Raji (cell line): ENCODE results near the gene RAB33B.

Experiments
- POLR2A ChIP-seq: IDR thresholded peaks from 2 replicates; pipeline ENCODE4 v1.6.1; 2011; ENCODE audit warnings: low read depth, low read length, control low read depth; ENCODE audit not compliant: insufficient read depth

RAB33B gene

DNA sequence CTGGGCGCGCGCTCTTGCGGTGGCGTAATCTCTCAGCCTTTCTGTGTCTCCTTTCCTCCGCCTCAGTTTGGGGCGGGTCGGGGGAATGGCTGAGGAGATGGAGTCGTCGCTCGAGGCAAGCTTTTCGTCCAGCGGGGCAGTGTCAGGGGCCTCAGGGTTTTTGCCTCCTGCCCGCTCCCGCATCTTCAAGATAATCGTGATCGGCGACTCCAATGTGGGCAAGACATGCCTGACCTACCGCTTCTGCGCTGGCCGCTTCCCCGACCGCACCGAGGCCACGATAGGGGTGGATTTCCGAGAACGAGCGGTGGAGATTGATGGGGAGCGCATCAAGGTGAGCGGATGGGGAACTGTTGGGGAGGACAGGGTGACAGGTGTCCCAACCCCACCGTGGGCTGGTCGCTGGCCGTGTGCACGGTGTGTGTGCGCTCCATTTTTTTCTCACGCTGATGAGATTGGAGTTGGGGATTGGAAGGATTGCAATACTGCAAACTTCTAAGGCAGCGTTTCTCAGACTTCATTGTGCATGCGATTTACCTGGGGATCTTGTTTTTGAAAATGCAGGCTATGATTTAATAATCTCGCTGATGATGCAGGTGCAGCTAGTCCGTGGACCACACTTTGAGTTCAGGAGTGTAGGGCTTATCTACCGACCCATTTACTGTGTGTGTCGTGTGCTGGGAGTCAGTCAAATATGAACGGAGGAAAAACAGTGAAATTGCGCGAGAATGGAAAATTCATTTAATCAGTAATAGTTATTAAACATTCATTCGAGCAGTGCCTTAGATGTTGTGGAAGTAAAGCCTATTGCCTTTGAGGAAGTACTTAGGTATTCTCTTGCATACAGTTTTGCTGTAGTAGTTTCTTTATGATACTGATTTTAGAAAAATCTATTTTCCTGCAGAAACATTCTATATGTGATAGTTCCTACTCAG is at the start of gene RAB33B:
TSS of gene RAB33B (plus strand) at position 11 of the 935 bp plus-strand sequence. CDS start at position 86, 75 bp downstream.
- TF ChIP-seq POLR2A: peak; percentile 10

DNA sequence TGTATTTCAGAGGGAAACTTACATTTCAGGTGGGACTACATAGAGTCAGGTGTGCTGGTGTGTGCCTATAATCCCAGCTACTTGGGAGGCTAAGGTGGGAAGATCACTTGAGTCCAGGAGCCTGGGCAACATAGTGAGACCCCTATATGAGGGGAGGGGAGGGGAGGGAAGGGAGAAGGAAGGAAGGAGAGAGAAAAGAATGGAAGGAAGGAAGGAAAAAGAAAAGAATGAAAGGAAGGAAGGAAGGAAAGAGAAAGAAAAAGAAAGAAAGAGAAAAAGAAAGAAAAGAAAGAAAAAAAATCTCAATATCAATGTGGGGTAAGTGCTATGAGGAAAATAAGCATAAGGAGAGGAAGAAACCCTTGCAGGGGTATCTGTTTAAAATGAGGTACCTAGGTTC is 43.6 kb upstream of the RAB33B start:
- no peak for TF ChIP-seq POLR2A

DNA sequence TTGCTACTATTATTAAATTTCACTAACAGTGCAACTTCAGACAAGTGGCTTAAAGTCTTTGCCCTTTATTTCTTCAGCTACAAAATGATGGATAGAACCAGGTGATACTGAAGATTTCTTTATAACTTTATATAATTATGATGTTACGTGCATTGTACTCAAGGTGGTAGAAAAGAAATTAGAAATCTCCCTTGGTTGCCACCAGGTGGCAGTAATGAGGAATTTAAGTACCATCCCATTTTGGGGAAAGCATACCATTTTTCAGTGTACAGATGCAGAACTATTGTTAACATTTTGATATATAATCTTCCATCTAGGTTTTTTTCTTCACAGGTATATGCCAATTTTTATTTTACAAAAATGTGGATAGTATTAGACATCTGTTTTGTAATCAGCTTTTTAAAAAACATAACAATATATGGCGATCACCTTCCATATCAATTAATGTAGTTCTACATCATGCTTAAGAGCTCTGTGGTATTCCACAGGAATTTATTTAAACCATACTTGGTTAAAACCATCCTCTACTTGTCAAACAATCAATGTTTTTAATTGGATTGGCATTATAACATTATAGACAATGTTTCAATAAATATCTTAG is 37.7 kb upstream of the RAB33B start:
- no peak for TF ChIP-seq POLR2A

DNA sequence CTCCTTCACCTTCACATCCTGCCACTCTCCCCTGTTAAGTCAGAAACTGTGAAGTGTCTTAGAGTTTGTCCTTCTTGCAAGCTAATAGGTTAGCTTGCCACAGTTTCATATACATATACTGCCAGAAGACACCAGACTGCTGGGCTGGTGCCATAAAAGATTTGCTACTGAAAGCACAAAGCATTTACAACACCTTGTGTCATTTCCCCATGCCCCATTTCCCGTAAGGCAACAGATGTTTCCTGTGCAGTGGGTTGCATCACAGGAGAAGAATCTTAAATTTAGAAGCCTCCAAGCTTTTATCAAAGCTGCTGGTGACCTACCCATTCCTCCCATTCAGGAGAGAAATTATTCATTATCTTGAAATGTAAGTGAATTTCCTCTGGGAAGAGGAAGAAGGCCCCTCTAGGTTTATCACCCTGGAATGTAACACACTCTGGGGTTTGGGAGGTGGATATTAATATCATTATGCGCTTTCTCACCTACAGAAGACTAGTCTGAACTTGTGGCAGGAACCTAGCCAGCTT is 34.5 kb upstream of the RAB33B start:
- no peak for TF ChIP-seq POLR2A

DNA sequence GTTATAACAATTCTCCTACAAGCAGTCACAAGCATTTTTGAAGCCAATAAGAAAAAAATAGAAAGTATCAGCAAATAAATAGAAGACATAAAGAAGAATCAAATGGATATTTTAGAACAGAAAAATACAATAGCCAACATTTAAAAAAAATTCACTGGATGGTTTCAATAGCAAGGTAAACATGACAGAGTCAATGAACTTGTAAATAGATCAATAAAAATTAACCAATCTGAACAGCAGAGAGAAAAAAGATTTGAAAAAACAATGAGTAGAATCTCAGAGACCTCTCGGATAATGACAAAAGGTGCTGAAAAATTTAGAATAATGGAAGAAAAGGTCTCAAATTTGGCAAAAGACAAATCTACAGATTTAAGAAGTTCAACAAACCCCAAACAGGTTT is 33.3 kb upstream of the RAB33B start:
- TF ChIP-seq POLR2A: no peak

DNA sequence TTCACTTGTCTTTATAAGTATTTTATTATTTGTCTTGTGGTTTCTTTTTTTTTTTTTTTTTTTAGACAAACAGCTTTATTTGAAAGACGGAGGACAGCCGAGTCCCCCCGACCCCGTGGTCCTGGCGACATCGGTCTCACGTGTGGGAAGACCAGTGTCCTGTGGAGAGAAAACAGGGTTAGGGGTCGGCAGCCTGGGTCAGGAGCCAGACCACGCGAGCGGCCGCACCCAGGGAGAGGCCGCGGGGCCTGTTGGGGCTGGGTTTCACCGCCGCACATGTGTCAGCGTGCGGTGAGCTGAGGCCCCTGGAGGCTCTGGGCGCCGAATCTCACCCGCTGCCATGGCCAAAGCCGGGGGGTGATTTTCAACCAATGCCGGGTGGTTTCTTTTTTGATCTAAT is 17.8 kb upstream of the RAB33B start:
- no peak for TF ChIP-seq POLR2A

DNA sequence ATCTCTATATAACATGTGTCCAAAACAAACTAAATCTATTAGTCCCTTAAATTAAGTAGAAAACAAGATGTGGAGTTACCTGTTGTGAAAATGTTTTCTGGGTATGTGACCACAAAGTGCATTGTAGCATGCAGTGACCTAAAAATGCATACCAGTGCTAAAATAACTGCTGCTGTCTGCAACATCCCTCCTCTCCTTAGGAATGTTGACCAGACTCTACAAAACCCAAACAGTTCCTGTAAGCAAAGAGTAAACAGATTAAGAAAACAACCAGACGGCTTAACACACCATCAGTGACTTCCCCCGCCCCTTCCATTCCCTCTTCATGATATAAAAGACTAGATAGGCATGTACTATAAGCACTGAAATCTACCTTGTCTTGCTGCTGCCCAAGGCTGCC is 15.8 kb upstream of the RAB33B start:
- TF ChIP-seq POLR2A: no peak

DNA sequence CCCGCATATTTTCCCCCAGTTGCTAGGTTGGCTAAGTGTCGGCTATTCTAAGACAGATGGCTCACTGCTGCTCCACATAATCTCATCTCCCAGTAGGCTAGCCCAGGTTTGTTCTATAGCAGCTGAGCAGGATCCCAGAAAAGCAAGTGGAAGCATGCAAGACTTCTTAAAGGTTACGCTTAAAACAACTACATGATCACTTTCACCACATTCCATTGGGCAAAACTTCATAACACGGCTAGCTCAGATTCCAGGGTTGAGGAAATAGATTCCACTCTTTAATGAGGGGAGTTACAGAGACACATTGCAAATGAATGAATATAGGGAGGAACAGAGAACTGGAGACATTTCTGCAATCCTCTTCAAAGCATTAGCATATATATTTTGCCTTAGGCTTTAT is 12.9 kb upstream of the RAB33B start:
- TF ChIP-seq POLR2A: no peak

DNA sequence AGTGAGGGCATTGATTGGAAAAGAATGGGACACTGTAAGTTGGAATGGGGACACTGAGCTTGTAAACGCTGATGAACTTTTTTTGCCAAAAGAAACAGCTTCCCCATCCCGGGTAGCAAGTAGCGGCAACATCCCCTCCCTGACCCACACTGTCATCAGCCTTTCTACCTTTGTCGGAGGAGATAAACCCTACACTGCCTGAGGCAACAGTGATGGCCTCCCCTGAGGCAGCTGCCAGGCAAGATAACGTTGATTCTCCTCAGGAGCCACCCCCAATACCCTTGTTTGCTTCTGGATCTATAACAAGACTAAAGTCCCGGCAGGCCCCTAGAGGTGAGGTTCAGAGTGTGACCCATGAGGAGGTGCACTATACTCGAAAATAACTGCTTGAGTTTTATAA is 10.3 kb upstream of the RAB33B start:
- TF ChIP-seq POLR2A: no peak

DNA sequence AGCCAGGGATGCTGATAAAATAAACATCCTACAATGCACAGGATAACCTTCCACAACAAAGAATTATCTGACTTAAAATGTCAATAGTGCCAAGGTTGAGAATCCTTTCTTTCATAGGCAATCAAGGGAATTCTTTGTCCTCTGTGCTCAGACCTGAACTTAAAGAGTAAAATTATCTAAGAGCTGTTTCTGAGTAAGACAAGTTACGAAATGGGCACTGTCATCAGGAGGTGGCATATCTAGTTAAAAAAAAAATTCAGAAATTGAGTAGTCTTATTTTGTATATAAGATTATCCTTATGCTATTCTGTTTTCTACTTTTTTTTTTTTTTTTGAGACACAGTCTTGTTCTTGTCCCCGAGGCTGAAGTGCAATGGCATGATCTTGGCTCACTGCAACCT is 3.3 kb upstream of the RAB33B start:
- TF ChIP-seq POLR2A: no peak

DNA sequence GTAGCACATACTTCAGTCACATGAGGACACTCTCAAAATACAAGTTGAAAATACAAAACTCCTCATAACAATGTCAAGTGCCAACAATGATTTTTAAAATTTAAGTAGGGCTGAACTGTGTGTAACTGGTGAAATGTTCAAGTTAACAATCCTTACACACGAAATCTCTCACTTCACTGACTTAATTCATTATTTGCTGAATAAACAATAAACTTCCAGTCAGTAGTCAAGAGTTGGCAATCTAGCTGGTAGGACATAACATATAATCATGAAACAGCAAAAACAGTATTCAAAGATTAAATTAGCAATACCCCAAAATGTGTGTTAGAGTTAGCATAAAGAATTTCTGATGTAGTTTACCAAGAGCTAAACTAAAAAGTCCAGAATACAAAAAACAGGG is 1.9 kb upstream of the RAB33B start:
- no peak for TF ChIP-seq POLR2A

DNA sequence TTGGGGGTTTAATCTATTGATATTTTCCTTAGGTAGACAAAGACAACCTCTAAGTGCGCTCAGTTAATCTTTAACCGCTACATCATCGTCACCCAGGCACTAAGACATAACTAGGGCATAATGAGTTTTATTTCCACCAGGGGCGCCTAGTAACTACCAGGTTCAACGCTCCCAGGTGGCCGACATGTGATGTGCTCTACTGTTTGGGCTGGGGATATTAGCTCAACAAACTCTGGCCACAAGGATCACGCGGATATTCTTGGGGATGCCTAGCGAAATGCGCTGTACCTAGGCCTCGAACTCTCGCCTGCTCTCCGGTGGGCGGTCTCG is 915 bp upstream of the RAB33B start:
- no peak for TF ChIP-seq POLR2A

DNA sequence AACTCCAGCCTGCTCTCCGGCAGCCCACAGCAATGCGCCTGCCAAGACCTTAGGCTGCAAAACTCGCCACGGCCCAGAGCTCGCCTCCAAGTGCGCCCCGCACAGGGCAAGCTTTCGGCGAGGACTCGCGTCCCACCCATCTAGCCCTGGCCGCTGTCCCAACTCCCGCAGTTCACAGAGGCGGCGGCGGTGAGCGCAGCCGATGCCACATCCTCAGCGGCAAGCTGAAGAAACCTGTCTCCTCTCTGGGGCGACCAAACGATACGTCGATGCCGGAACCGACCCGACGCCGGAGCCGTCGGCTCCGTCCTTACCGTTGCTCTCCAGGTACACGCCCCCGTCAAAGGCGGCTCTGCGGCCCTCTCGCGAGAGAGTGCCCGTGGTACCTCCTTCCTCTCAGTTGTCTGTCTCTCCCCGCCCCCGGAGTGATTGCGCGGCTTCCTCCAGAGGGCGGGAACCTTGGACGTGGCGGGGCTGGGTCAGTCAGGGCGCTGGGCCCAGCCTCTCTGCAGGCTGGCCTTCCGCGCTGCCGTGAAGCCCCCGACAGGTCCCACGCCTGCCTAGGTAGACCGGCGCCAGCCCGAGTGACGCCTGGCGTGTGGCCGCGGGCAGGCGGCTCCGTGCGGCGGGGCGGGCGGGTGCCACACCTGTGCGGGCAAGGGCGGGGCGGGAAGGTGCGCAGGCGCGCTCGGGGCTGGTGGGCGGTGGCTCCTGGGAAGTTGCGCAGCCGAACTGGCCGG is 380 bp upstream of the RAB33B start:
- TF ChIP-seq POLR2A: peak; percentile 91

DNA sequence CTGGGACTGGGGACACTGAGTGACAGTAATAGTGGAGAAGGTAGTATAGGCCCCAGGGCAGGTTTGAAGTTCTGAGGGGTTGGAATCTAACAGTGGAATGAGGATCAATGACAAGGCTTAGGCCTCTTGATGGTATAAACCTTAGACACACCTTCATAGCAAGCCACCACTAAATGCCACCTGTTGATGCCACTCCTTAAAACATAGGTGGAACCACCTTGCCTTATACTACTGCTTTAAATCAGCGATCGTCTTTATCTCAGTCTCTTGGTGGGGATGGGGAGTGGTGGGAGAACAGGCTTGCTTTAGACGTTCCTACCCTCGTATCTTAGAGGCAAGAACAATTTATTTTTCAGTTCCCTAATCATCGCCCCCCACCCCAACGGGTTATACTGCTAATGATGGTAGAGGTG is 1.2 kb downstream of the RAB33B start:
- no peak for TF ChIP-seq POLR2A

DNA sequence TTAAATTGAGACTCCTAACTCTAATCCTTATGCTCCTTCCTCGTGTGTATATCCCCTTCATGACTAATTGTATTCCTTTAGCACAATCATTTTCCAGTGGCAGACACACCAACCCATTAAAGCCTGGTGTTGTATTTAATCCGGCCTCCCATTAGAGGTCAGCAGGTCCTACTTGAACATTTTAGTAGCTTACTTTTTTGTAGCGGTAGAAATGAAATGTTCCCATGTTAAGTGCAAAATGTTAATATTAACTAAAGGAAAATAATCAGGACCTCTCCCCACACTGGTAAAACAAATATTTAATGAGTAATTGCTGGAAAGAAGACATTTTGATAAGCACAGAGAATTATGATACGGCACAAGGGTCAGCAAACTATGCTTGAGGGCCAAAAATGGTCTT is 3.4 kb downstream of the RAB33B start:
- no peak for TF ChIP-seq POLR2A

DNA sequence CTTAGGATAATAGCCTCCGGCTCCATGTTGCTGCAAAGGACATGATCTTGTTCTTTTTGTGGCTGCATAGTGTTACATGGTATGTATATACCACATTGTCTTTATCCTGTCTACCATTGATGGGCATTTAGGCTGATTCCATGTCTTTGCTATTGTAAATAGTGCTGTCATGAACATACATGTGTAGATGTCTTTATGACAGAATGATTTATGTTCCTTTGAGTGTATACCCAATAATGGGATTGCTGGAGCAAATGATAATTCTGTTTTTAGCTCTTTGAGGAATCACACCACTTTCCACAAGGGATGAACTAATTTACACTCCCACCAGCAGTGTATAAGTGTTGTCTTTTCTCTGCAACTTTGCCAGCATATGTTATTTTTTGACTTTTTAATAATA is 4.6 kb downstream of the RAB33B start:
- TF ChIP-seq POLR2A: no peak

DNA sequence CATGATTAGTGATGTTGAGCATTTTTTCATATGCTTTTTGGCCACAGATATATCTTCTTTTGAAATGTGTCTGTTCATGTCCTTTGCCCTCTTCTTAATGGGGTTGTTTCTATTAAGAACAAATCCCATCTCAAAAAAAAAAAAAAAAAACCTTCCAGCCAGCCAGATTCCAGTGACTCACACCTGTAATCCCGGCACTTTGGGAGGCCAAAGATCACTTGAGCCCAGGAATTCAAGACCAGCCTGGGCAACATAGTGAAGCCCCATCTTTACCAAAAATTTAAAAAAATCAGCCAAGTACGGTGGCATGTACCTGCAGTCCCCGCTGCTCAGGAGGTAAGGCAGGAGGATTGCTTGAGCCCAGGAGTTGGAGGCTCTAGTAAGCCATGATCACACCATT is 5.1 kb downstream of the RAB33B start:
- TF ChIP-seq POLR2A: no peak
